Activated T-helper 2 cell treated with anti-CD3 and anti-CD28 coated beads, Interferon-gamma antibody, Interleukin-2, Interleukin-4, amounts not matched to agents 10 μg/mL and 5 μg/mL and 100 μg/mL, durations not matched to agents 14 hours and 24 hours and 36 hours (primary cell): ENCODE results near the gene NRAP. TPM values are rescaled to one million over a fixed set of nuclear protein-coding genes. Genes with fewer than 3 reads are reported as not detected.

Experiments used
- DNase-seq: peaks from one replicate; pipeline ENCODE4 v3.0.0; 2021; ENCODE audit warnings: low spot score
- H3K27ac Mint-ChIP-seq: one replicate; pipeline ENCODE4 v1.8.0; 2021; ENCODE audit warnings: mixed read lengths
- H3K27me3 Mint-ChIP-seq: one replicate; pipeline ENCODE4 v1.8.0; 2021; ENCODE audit warnings: low read depth, mixed read lengths
- H3K36me3 Mint-ChIP-seq: one replicate; pipeline ENCODE4 v1.8.0; 2021; ENCODE audit warnings: low read depth, mixed read lengths
- H3K4me1 Mint-ChIP-seq: one replicate; pipeline ENCODE4 v1.8.0; 2021; ENCODE audit warnings: low read depth, mixed read lengths
- H3K4me3 Mint-ChIP-seq: one replicate; pipeline ENCODE4 v1.8.0; 2021; ENCODE audit warnings: low read depth, mild to moderate bottlenecking, moderate library complexity, mixed read lengths
- H3K9me3 Mint-ChIP-seq: one replicate; pipeline ENCODE4 v1.8.0; 2021; ENCODE audit warnings: mixed read lengths
- intact Hi-C: fragments of 100-400 bp; cut with micrococcal nuclease; formaldehyde crosslinking; loops from one replicate; pipeline ENCODE4 v1.15.1; 2023
- total RNA-seq: library from RNA; stranded (reverse); gene quantifications from 2 replicates; pipeline ENCODE4 v1.2.3, GENCODE V29; 2022

NRAP gene
- total RNA-seq, 1 donor from 2014 or later: not detected

- DNase-seq: no peak
- no peaks in the 10 kb centered on the region for H3K4me1 Mint-ChIP-seq
- no peaks in the 10 kb centered on the region for H3K36me3 Mint-ChIP-seq
- no peaks in the 10 kb centered on the region for H3K9me3 Mint-ChIP-seq
- intact Hi-C loops: no loop called here
- H3K27me3 Mint-ChIP-seq: peaks cover 7% of the 10 kb centered on the region
- no peak overlapping the region for H3K27ac Mint-ChIP-seq
- no peak overlapping the region for H3K4me3 Mint-ChIP-seq
These were observed 52.9 kb downstream of the NRAP start for GRCh38 chr10:113610631-113611601.

- H3K9me3 Mint-ChIP-seq: no peaks in the 10 kb centered on the region
- H3K27me3 Mint-ChIP-seq: peaks cover 7% of the 10 kb centered on the region
- DNase-seq: no peak
- H3K4me3 Mint-ChIP-seq: no peak overlapping the region
- no peaks in the 10 kb centered on the region for H3K4me1 Mint-ChIP-seq
- no peak overlapping the region for H3K27ac Mint-ChIP-seq
- intact Hi-C loops: no loop called here
- H3K36me3 Mint-ChIP-seq: no peaks in the 10 kb centered on the region
These were observed 54.1 kb downstream of the NRAP start for GRCh38 chr10:113609704-113610108.

GRCh38 chr10:113605268-113605978, 58.4 kb downstream of the NRAP start:
- no peak for DNase-seq
- intact Hi-C loops: no loop called here
- Mint-ChIP-seq H3K27ac (no peak overlapping the region), H3K36me3 (no peaks in the 10 kb centered on the region), H3K9me3 (no peaks in the 10 kb centered on the region), H3K4me3 (no peak overlapping the region), H3K27me3 (peaks cover 1% of the 10 kb centered on the region), H3K4me1 (no peaks in the 10 kb centered on the region)

- Mint-ChIP-seq H3K27ac (no peak overlapping the region), H3K36me3 (no peaks in the 10 kb centered on the region), H3K27me3 (no peaks in the 10 kb centered on the region), H3K4me1 (no peaks in the 10 kb centered on the region), H3K9me3 (no peaks in the 10 kb centered on the region), H3K4me3 (no peak overlapping the region)
- DNase-seq: no peak
- intact Hi-C loops: no loop called here
These were observed 59.3 kb downstream of the NRAP start for GRCh38 chr10:113604572-113604971.

GRCh38 chr10:113603057-113603777, 60.6 kb downstream of the NRAP start:
- H3K36me3 Mint-ChIP-seq: no peaks in the 10 kb centered on the region
- H3K9me3 Mint-ChIP-seq: no peaks in the 10 kb centered on the region
- DNase-seq: no peak
- no peaks in the 10 kb centered on the region for H3K27me3 Mint-ChIP-seq
- H3K27ac Mint-ChIP-seq: no peak overlapping the region
- H3K4me1 Mint-ChIP-seq: no peaks in the 10 kb centered on the region
- no peak overlapping the region for H3K4me3 Mint-ChIP-seq
- intact Hi-C loops: no loop called here

- H3K4me3 Mint-ChIP-seq: no peak overlapping the region
- no peaks in the 10 kb centered on the region for H3K4me1 Mint-ChIP-seq
These were observed 63.3 kb downstream of the NRAP start for GRCh38 chr10:113600569-113600968.

GRCh38 chr10:113594652-113595051, 69.2 kb downstream of the NRAP start:
- no peak overlapping the region for H3K27ac Mint-ChIP-seq
- peaks cover 2% of the 10 kb centered on the region for H3K27me3 Mint-ChIP-seq
- intact Hi-C loops: no loop called here
- H3K4me1 Mint-ChIP-seq: no peaks in the 10 kb centered on the region
- H3K9me3 Mint-ChIP-seq: no peaks in the 10 kb centered on the region
- H3K36me3 Mint-ChIP-seq: no peaks in the 10 kb centered on the region
- no peak overlapping the region for H3K4me3 Mint-ChIP-seq
- no peak for DNase-seq

More at GRCh38 chr10:113600569-113600968, 63.3 kb downstream of the NRAP start:
- H3K27me3 Mint-ChIP-seq: peaks cover 2% of the 10 kb centered on the region
- H3K36me3 Mint-ChIP-seq: no peaks in the 10 kb centered on the region
- H3K27ac Mint-ChIP-seq: no peak overlapping the region
- DNase-seq: no peak
- intact Hi-C loops: no loop called here
- H3K9me3 Mint-ChIP-seq: no peaks in the 10 kb centered on the region

- intact Hi-C loops: no loop called here
- no peaks in the 10 kb centered on the region for H3K9me3 Mint-ChIP-seq
These were observed 71.5 kb downstream of the NRAP start for GRCh38 chr10:113592380-113592779.

GRCh38 chr10:113590581-113590980, 73.3 kb downstream of the NRAP start:
- no peaks in the 10 kb centered on the region for H3K9me3 Mint-ChIP-seq
- intact Hi-C loops: no loop called here
- H3K27ac Mint-ChIP-seq: no peak overlapping the region
- H3K36me3 Mint-ChIP-seq: no peaks in the 10 kb centered on the region
- H3K4me3 Mint-ChIP-seq: no peak overlapping the region
- H3K27me3 Mint-ChIP-seq: no peaks in the 10 kb centered on the region
- DNase-seq: no peak
- no peaks in the 10 kb centered on the region for H3K4me1 Mint-ChIP-seq

More at GRCh38 chr10:113592380-113592779, 71.5 kb downstream of the NRAP start:
- peaks cover 2% of the 10 kb centered on the region for H3K27me3 Mint-ChIP-seq
- H3K36me3 Mint-ChIP-seq: no peaks in the 10 kb centered on the region
- H3K27ac Mint-ChIP-seq: no peak overlapping the region
- H3K4me1 Mint-ChIP-seq: no peaks in the 10 kb centered on the region
- H3K4me3 Mint-ChIP-seq: no peak overlapping the region
- no peak for DNase-seq

GRCh38 chr10:113589201-113589770, 74.6 kb downstream of the NRAP start:
- intact Hi-C loops: no loop called here
- Mint-ChIP-seq H3K4me3 (no peak overlapping the region), H3K9me3 (no peaks in the 10 kb centered on the region), H3K4me1 (no peaks in the 10 kb centered on the region), H3K27me3 (no peaks in the 10 kb centered on the region), H3K36me3 (no peaks in the 10 kb centered on the region), H3K27ac (no peak overlapping the region)
- no peak for DNase-seq

- no peak overlapping the region for H3K4me3 Mint-ChIP-seq
- DNase-seq: no peak
- no peak overlapping the region for H3K27ac Mint-ChIP-seq
These were observed 77.9 kb downstream of the NRAP start for GRCh38 chr10:113585949-113586348.

GRCh38 chr10:113583571-113583970, 80.3 kb downstream of the NRAP start:
- intact Hi-C loops: no loop called here
- Mint-ChIP-seq H3K36me3 (no peaks in the 10 kb centered on the region), H3K4me3 (no peak overlapping the region), H3K9me3 (no peaks in the 10 kb centered on the region), H3K27me3 (no peaks in the 10 kb centered on the region), H3K27ac (no peak overlapping the region), H3K4me1 (no peaks in the 10 kb centered on the region)
- no peak for DNase-seq

More at GRCh38 chr10:113585949-113586348, 77.9 kb downstream of the NRAP start:
- intact Hi-C loops: no loop called here
- Mint-ChIP-seq H3K9me3 (no peaks in the 10 kb centered on the region), H3K4me1 (no peaks in the 10 kb centered on the region), H3K36me3 (no peaks in the 10 kb centered on the region), H3K27me3 (no peaks in the 10 kb centered on the region)
